GM12865 (cell line): ENCODE measurements around the gene TSPO2.

ENCODE experiments used
- DNase-seq: peaks from one replicate; pipeline ENCODE4 v3.0.0; 2010; ENCODE audit warnings: low read depth
- H3K4me3 ChIP-seq: 2 replicates; pipeline ENCODE4 v1.5.1; 2011; ENCODE audit warnings: mild to moderate bottlenecking, low read depth, low read length, control low read depth
- CTCF ChIP-seq: IDR thresholded peaks from 2 replicates; pipeline ENCODE4 v1.5.1; 2011; ENCODE audit warnings: low read length, control low read depth, low read depth, inconsistent platforms; ENCODE audit not compliant: insufficient read depth; ENCODE audit errors: missing control alignments

TSPO2 gene

GRCh38 chr6:41056768-41057490, 14.7 kb downstream of the TSPO2 start:
- DNase-seq = no peak
- TF ChIP-seq CTCF = no peak
- no peak overlapping the region for H3K4me3 ChIP-seq

DNA sequence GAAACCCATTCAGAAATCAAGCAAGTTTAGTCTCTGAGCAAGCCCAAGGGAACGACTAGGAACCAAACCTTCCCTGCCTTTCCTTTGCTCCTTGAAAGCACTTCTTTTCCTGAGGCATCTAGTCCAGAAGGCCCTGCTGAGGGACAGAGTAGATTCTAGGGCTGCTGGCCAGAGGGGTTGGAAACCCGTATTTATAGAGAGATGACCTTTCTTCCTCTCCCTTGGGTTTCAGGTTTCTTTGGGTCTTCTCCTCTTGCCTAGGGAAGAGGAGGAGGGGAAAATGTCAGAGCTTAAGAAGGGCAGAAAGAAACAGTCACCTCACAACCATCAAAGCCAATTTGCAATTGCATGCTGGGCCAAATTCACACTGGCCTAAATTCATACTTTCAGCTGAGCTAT, 16.5 kb downstream of the TSPO2 start:
- H3K4me3 ChIP-seq = no peak overlapping the region
- no peak for DNase-seq
- no peak for TF ChIP-seq CTCF

GRCh38 chr6:41059556-41059955, 17.3 kb downstream of the TSPO2 start:
- TF ChIP-seq CTCF = no peak
- DNase-seq = no peak
- H3K4me3 ChIP-seq = no peak overlapping the region

DNA sequence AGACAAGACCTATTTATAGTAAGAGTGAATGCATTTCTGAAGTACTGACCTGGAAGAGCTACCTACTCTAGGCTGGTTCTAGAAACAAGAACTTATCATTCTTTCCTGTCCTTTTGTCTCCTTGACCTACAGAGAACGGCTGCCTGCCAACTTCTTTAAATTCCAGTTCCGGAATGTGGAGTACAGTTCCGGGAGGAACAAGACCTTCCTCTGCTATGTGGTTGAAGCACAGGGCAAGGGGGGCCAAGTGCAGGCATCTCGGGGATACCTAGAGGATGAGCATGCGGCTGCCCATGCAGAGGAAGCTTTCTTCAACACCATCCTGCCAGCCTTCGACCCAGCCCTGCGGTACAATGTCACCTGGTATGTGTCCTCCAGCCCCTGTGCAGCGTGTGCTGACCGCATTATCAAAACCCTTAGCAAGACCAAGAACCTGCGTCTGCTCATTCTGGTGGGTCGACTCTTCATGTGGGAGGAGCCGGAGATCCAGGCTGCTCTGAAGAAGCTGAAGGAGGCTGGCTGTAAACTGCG, 19.0 kb downstream of the TSPO2 start:
- H3K4me3 ChIP-seq = no peak overlapping the region
- no peak for DNase-seq
- no peak for TF ChIP-seq CTCF

- TF ChIP-seq CTCF = no peak
Measured at GRCh38 chr6:41062056-41062455, 19.8 kb downstream of the TSPO2 start.

DNA sequence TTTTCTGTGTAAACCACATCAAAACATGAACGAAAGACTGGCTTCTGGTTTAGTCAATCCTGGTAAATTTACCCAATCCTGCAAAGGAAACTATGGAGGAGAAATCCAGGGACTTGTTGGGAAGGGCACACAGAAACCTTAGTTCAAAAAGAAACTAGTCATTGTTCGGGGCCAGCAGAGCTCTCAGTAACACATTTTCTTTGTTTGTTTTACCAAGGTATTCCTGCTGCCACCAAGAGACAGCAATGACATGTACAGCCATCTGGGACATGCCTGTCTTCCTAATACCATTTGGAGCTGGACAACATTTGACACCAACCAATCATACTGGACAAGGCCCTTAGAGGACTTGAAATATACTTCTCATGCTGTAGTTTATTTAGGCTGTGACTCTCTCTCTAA, 21.6 kb downstream of the TSPO2 start:
- no peak for TF ChIP-seq CTCF
- no peak overlapping the region for H3K4me3 ChIP-seq
- no peak for DNase-seq

More at GRCh38 chr6:41062056-41062455, 19.8 kb downstream of the TSPO2 start:
- no peak for DNase-seq
- no peak overlapping the region for H3K4me3 ChIP-seq

GRCh38 chr6:41064841-41065240, 22.6 kb downstream of the TSPO2 start:
- no peak for DNase-seq
- no peak for TF ChIP-seq CTCF
- no peak overlapping the region for H3K4me3 ChIP-seq
